Ishikawa (cell line): ENCODE data around the gene IFI27L1.

Experiments
- EP300 ChIP-seq: IDR thresholded peaks from 2 replicates; pipeline ENCODE4 v1.6.1; 2012; ENCODE audit warnings: borderline replicate concordance
- TEAD4 ChIP-seq: IDR thresholded peaks from 2 replicates; pipeline ENCODE4 v1.6.1; 2012
- TF ChIP-seq, protein P1 (sequence below): IDR thresholded peaks from 2 replicates; pipeline ENCODE4 v1.6.1; 2012; ENCODE audit warnings: low read depth, mild to moderate bottlenecking

DNA sequence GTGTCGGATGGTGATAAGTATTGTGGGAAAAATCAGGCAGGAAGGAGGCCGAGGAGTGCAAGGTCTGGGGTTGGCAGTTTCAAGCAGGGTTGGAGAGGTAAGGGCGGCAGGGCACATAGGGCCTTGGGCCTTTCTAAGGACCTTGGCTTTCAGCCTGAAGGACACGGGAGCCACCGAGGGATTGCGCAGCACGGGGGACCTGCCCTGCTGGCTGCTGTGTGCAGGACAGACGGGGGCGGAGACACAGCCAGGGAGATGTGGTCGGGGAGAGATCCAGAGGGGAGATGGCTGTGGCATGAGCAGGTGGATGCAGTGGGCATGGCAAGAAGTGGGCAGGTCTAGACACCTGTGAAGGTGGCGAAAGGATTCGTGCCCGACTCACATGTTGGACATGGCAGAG lies 40.3 kb upstream of the IFI27L1 start:
- TF ChIP-seq TEAD4 (no peak), EP300 (no peak)
- TF ChIP-seq, protein P1, sequence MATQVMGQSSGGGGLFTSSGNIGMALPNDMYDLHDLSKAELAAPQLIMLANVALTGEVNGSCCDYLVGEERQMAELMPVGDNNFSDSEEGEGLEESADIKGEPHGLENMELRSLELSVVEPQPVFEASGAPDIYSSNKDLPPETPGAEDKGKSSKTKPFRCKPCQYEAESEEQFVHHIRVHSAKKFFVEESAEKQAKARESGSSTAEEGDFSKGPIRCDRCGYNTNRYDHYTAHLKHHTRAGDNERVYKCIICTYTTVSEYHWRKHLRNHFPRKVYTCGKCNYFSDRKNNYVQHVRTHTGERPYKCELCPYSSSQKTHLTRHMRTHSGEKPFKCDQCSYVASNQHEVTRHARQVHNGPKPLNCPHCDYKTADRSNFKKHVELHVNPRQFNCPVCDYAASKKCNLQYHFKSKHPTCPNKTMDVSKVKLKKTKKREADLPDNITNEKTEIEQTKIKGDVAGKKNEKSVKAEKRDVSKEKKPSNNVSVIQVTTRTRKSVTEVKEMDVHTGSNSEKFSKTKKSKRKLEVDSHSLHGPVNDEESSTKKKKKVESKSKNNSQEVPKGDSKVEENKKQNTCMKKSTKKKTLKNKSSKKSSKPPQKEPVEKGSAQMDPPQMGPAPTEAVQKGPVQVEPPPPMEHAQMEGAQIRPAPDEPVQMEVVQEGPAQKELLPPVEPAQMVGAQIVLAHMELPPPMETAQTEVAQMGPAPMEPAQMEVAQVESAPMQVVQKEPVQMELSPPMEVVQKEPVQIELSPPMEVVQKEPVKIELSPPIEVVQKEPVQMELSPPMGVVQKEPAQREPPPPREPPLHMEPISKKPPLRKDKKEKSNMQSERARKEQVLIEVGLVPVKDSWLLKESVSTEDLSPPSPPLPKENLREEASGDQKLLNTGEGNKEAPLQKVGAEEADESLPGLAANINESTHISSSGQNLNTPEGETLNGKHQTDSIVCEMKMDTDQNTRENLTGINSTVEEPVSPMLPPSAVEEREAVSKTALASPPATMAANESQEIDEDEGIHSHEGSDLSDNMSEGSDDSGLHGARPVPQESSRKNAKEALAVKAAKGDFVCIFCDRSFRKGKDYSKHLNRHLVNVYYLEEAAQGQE, result no peak
